ENCODE data around the gene CAMKMT.

Gene CAMKMT

GRCh38 chr2:44443517-44443916 is 81.8 kb downstream of the CAMKMT start:
- no peak overlapping the region for H3K27ac ChIP-seq
- DNase-seq (ENCODE audit: low spot score), result no peak
- CTCF ChIA-PET, result no interaction called here
- POLR2A ChIA-PET (ENCODE audit: low non-redundant PET), result no interaction called here
- TF ChIP-seq CTCF (conservative IDR thresholded peaks at IDR 0.05; ENCODE audit: low read depth), result no peak

GRCh38 chr2:44444881-44445280 is 83.1 kb downstream of the CAMKMT start:
- ChIA-PET POLR2A (ENCODE audit: low non-redundant PET) (no interaction called here), CTCF (interaction anchor here (0.6 kb wide), 1 partner anchor 11 kb away, joined by 6 read pairs; no protein-coding TSS in a partner anchor)
- no peak for TF ChIP-seq CTCF (conservative IDR thresholded peaks at IDR 0.05; ENCODE audit: low read depth)
- no peak for DNase-seq (ENCODE audit: low spot score)
- H3K27ac ChIP-seq, result no peak overlapping the region

GRCh38 chr2:44448860-44449527 is 87.2 kb downstream of the CAMKMT start:
- ChIA-PET CTCF (no interaction called here), POLR2A (ENCODE audit: low non-redundant PET) (no interaction called here)
- no peak for TF ChIP-seq CTCF (conservative IDR thresholded peaks at IDR 0.05; ENCODE audit: low read depth)
- DNase-seq (ENCODE audit: low spot score), result no peak
- no peak overlapping the region for H3K27ac ChIP-seq

- POLR2A ChIA-PET (ENCODE audit: low non-redundant PET), result no interaction called here
- no peak for TF ChIP-seq CTCF (conservative IDR thresholded peaks at IDR 0.05; ENCODE audit: low read depth)
- H3K27ac ChIP-seq, result no peak overlapping the region
- CTCF ChIA-PET, result interaction anchor here (0.6 to 0.7 kb wide), 2 partner anchors 145 to 433 kb away, joined by 3 to 5 read pairs; no protein-coding TSS in a partner anchor
- no peak for DNase-seq (ENCODE audit: low spot score)
Measured at GRCh38 chr2:44450082-44450481, 88.3 kb downstream of the CAMKMT start.

GRCh38 chr2:44450806-44451205 is 89.1 kb downstream of the CAMKMT start:
- no peak for DNase-seq (ENCODE audit: low spot score)
- CTCF ChIA-PET, result interaction anchor here (0.5 to 0.7 kb wide), 2 partner anchors 144 to 301 kb away, joined by 3 read pairs; no protein-coding TSS in a partner anchor
- POLR2A ChIA-PET (ENCODE audit: low non-redundant PET), result no interaction called here

GRCh38 chr2:44452069-44452583 is 90.4 kb downstream of the CAMKMT start:
- CTCF ChIA-PET, result no interaction called here
- no peak for DNase-seq (ENCODE audit: low spot score)
- no peak overlapping the region for H3K27ac ChIP-seq
- no peak for TF ChIP-seq CTCF (conservative IDR thresholded peaks at IDR 0.05; ENCODE audit: low read depth)
- POLR2A ChIA-PET (ENCODE audit: low non-redundant PET), result no interaction called here

More at GRCh38 chr2:44450806-44451205, 89.1 kb downstream of the CAMKMT start:
- H3K27ac ChIP-seq, result no peak overlapping the region
- TF ChIP-seq CTCF (conservative IDR thresholded peaks at IDR 0.05; ENCODE audit: low read depth), result no peak

All from RWPE1 (cell line).